ENCODE results near the gene MNS1.

- TF ChIP-seq CTCF (IDR thresholded peaks at IDR 0.05) (no peak), EZH2 (IDR thresholded peaks at IDR 0.05; ENCODE audit: borderline replicate concordance, insufficient read depth, low read depth, low read length, poor library complexity, severe bottlenecking) (no peak)
Observed at GRCh38 chr15:56495533-56495932, 30.6 kb upstream of the MNS1 start.

Data from B cell (primary cell).